K562 (cell line): Measurements from ENCODE around the gene CDH19. TPM values are rescaled to one million over a fixed set of nuclear protein-coding genes. Genes with fewer than 3 reads are reported as not detected.

Source experiments
- ATAC-seq: fragments of 200-7000 bp; cut with Tn5 transposase; 3 replicates; pipeline ENCODE4 v1.9.1; 2020; ENCODE audit warnings: moderate library complexity
- BruUV-seq: library from RNA; stranded (reverse); fragments of 400-500 nt; replicated peaks from 2 replicates; lab custom pipeline; 2021; lab: Mats Ljungman, UMichigan
- CTCF ChIA-PET: fragments of 300-600 bp; formaldehyde crosslinking; extraction: SDS; loops from one replicate; lab custom pipeline; 2021; ENCODE audit warnings: low intra/inter-chr PET ratio; lab: Yijun Ruan, JAX
- POLR2A ChIA-PET: fragments of 300-600, 350-650 bp; sonication (Branson Sonifier 250); formaldehyde crosslinking; extraction: SDS; loops from one replicate; lab custom pipeline; 2021; ENCODE audit warnings: antibody characterized with exemption, inconsistent platforms; lab: Yijun Ruan, JAX
- DNase-seq, 4 experiments: peaks; one replicate each; pipeline versions ENCODE4 v3.0.0 to v3.0.0-alpha.2; 2011 to 2018; ENCODE audit warnings: low spot score in 3 of 4, mixed read lengths in 3 of 4; ENCODE audit errors: extremely low read depth in 1 of 4
- FAIRE-seq: peaks from 2 replicates; lab custom pipeline; 2011; peaks lifted over from hg19 to GRCh38; lab: Jason Lieb, UNC
- H2AFZ ChIP-seq: 2 replicates; pipeline ENCODE4 v1.6.0; 2011; ENCODE audit warnings: low read depth, low read length, control low read depth, inconsistent platforms
- H3K27ac ChIP-seq: fragments of 200-600 bp; 3 replicates; pipeline ENCODE4 v1.8.0; 2011; ENCODE audit warnings: low read depth, mild to moderate bottlenecking, control low read depth, inconsistent platforms, low read length, moderate library complexity, mixed read lengths; ENCODE audit errors: extremely low read depth
- H3K27me3 ChIP-seq, 2 experiments: fragments of 300-600 bp in 1 of 2; 2 replicates in 1 of 2; 3 replicates in 1 of 2; pipeline versions ENCODE4 v1.6.0 to v1.8.0; 2011; ENCODE audit warnings: inconsistent platforms in 2 of 2, low read length in 2 of 2, mild to moderate bottlenecking in 1 of 2, mixed read lengths in 1 of 2, moderate library complexity in 1 of 2; ENCODE audit not compliant: control insufficient read depth in 2 of 2, insufficient read depth in 2 of 2
- H3K36me3 ChIP-seq: fragments of 300-600 bp; 3 replicates; pipeline ENCODE4 v1.8.0; 2011; ENCODE audit warnings: mild to moderate bottlenecking, low read length, inconsistent platforms; ENCODE audit not compliant: control insufficient read depth, insufficient read depth
- H3K4me1 ChIP-seq, 2 experiments: fragments of 200-600 bp in 1 of 2; replicated peaks in 1 of 2; 2 replicates in 1 of 2; 3 replicates in 1 of 2; pipeline versions ENCODE4 v1.5.1 to v1.8.0; 2011; ENCODE audit warnings: inconsistent platforms in 2 of 2, low read length in 2 of 2, mild to moderate bottlenecking in 1 of 2, mixed read lengths in 1 of 2, moderate library complexity in 1 of 2; ENCODE audit not compliant: control insufficient read depth in 2 of 2, insufficient read depth in 2 of 2
- H3K4me2 ChIP-seq: 2 replicates; pipeline ENCODE4 v1.6.1; 2011; ENCODE audit warnings: low read length, control low read depth, inconsistent platforms, mixed read lengths; ENCODE audit not compliant: insufficient read depth
- H3K4me3 ChIP-seq: fragments of 200-600 bp; sonication (generic), shearing (Covaris generic); 2 replicates; pipeline ENCODE4 v1.5.1; 2016; ENCODE audit warnings: control low read depth, inconsistent platforms
- H3K79me2 ChIP-seq: fragments of 200-600 bp; 3 replicates; pipeline ENCODE4 v1.8.0; 2011; ENCODE audit warnings: low read length, inconsistent platforms; ENCODE audit not compliant: control insufficient read depth, insufficient read depth
- H3K9ac ChIP-seq, 2 experiments: 2 replicates each; pipeline versions ENCODE4 v1.6.0 to v1.6.1; 2011; ENCODE audit warnings: low read depth in 2 of 2, low read length in 2 of 2, control low read depth in 1 of 2, inconsistent platforms in 1 of 2, mild to moderate bottlenecking in 1 of 2, mixed read lengths in 1 of 2; ENCODE audit not compliant: insufficient read depth in 1 of 2
- H3K9me1 ChIP-seq: one replicate; pipeline ENCODE4 v1.6.0; 2011; ENCODE audit warnings: inconsistent platforms, mild to moderate bottlenecking, low read length, moderate library complexity; ENCODE audit not compliant: control insufficient read depth, insufficient read depth
- H3K9me3 ChIP-seq: replicated peaks from 2 replicates; pipeline ENCODE4 v1.5.1; 2011; ENCODE audit warnings: low read depth, low read length, inconsistent platforms; ENCODE audit not compliant: control insufficient read depth, insufficient read depth
- H4K20me1 ChIP-seq: replicated peaks from 2 replicates; pipeline ENCODE4 v1.6.1; 2011; ENCODE audit warnings: low read length, inconsistent platforms, mixed read lengths; ENCODE audit not compliant: control insufficient read depth, insufficient read depth
- CREBBP ChIP-seq: IDR thresholded peaks from one replicate; pipeline ENCODE4 v1.6.1; 2012; ENCODE audit warnings: low read depth, mild to moderate bottlenecking, control low read depth, inconsistent platforms, low read length
- EZH2 ChIP-seq: IDR thresholded peaks from 2 replicates; pipeline ENCODE4 v1.6.1; 2012; ENCODE audit warnings: low read depth, mild to moderate bottlenecking, inconsistent platforms, low read length, borderline replicate concordance
- HOMEZ ChIP-seq: fragments of 250-450 bp; sonication (Bioruptor Pico); IDR thresholded peaks from 2 replicates; pipeline ENCODE4 v1.4.0; 2020; ENCODE audit warnings: mild to moderate bottlenecking, moderate library complexity
- KDM4B ChIP-seq, 2 experiments: fragments of 450-650 bp in 1 of 2; sonication (generic) in 1 of 2; IDR thresholded peaks; 2 replicates each; pipeline ENCODE4 v1.6.1; 2016 to 2017; ENCODE audit warnings: borderline replicate concordance in 2 of 2, antibody characterized with exemption in 1 of 2, low read depth in 1 of 2, mild to moderate bottlenecking in 1 of 2
- KHSRP ChIP-seq: fragments of 450-650 bp; IDR thresholded peaks from 2 replicates; pipeline ENCODE4 v1.6.1; 2017
- MLX ChIP-seq, 2 experiments: fragments of 450-650 bp in 1 of 2; sonication (generic) in 1 of 2; formaldehyde crosslinking; conservative IDR thresholded peaks; 2 replicates each; pipeline versions ENCODE4 v1.4.0 to v1.8.1; 2020 to 2022; ENCODE audit warnings: mild to moderate bottlenecking in 1 of 2, missing genetic modification reagents in 1 of 2
- RAD21 ChIP-seq, 2 experiments: fragments of 250-450 bp in 1 of 2; fragments of 450-650 bp in 1 of 2; sonication (Bioruptor Pico) in 1 of 2; formaldehyde crosslinking in 1 of 2; IDR thresholded peaks in 1 of 2; conservative IDR thresholded peaks in 1 of 2; 2 replicates each; pipeline versions ENCODE4 v1.4.0 to v1.8.0; 2020 to 2022; ENCODE audit warnings: mild to moderate bottlenecking in 2 of 2, moderate library complexity in 1 of 2
- RFX5 ChIP-seq: IDR thresholded peaks from 2 replicates; pipeline ENCODE4 v1.6.1; 2011; ENCODE audit warnings: low read depth, mild to moderate bottlenecking, improper control_type of control experiment, low read length
- SOX6 ChIP-seq: fragments of 450-650 bp; IDR thresholded peaks from 2 replicates; pipeline ENCODE4 v1.6.1; 2014; ENCODE audit warnings: mild to moderate bottlenecking
- ZBTB12 ChIP-seq: fragments of 250-450 bp; sonication (Bioruptor Pico); IDR thresholded peaks from 2 replicates; pipeline ENCODE4 v1.4.0; 2020
- ZNF655 ChIP-seq: fragments of 250-450 bp; sonication (Bioruptor Pico); IDR thresholded peaks from 2 replicates; pipeline ENCODE4 v1.5.0; 2021
- WGBS: fragments of 100-300 bp; shearing (Covaris generic); methylation state at CpG from one replicate; pipeline ENCODE4 v1.1.6; 2016; ENCODE audit warnings: low coverage, mixed read lengths; ENCODE audit not compliant: insufficient coverage; ENCODE audit errors: missing lambda C conversion rate; 5-methylcytosine and 5-hydroxymethylcytosine counted together
- in situ Hi-C: fragments of 300-500 bp; cut with MboI; formaldehyde crosslinking; loops from 4 replicates; pipeline ENCODE4 v1.15.0; 2018; ENCODE audit warnings: inconsistent platforms, mixed read lengths
- intact Hi-C: fragments of 100-400 bp; cut with micrococcal nuclease; formaldehyde crosslinking; loops from 2 replicates; pipeline ENCODE4 v1.14.2; 2022
- polyA plus RNA-seq, 8 experiments: library from polyadenylated mRNA; depleted of rRNA in 4 of 8; stranded (reverse) in 5 of 8; unstranded in 3 of 8; fragments of >200 nt; fragmentation: Nextera tagmentation in 2 of 8; fragmentation: Illumina TruSeq in 1 of 8; extraction: Ambion mirVana in 2 of 8; extraction: Trizol in 1 of 8; gene quantifications; 2 replicates each; pipeline versions ENCODE4 v1.2.1 to v1.2.3, GENCODE V29; 2011 to 2014; ENCODE audit warnings: inconsistent platforms in 1 of 8, missing spikeins in 1 of 8
- total RNA-seq, 7 experiments: library from RNA; depleted of rRNA in 6 of 7; stranded (reverse); fragments of >200 nt in 6 of 7; fragmentation: Illumina TruSeq in 2 of 7; extraction: Trizol in 2 of 7; gene quantifications; 2 replicates each; pipeline versions ENCODE4 v1.2.1 to v1.2.3, GENCODE V29; 2011 to 2021; ENCODE audit warnings: low replicate concordance in 1 of 7

Gene CDH19
- total and polyA plus RNA-seq, 9 of the 15 experiments (the other 6 are each of a cell fraction or from before 2014, with no cell fraction given): not detected

GRCh38 chr18:66495844-66496243, 108.0 kb downstream of the CDH19 start:
- in situ Hi-C loops: no loop called here
- Histone ChIP-seq H3K27ac (no peak overlapping the region), H3K9me1 (no peaks in the 10 kb centered on the region), H3K27me3 (no peaks in the 10 kb centered on the region), H3K9me3 (no peaks in the 10 kb centered on the region), H3K4me2 (no peak overlapping the region), H4K20me1 (no peaks in the 10 kb centered on the region), H3K4me1 (no peaks in the 10 kb centered on the region), H3K36me3 (no peaks in the 10 kb centered on the region), H2AFZ (no peak overlapping the region), H3K4me3 (no peak overlapping the region), H3K9ac (no peak overlapping the region), H3K79me2 (no peaks in the 10 kb centered on the region)
- no peak for ATAC-seq
- ChIA-PET POLR2A (no interaction called here), CTCF (no interaction called here)
- no TSS peak for BruUV-seq
- WGBS: 0% methylated on average over 3 of the region's 3 CpGs
- intact Hi-C loops: no loop called here
- FAIRE-seq: no peak
- DNase-seq: peak in 2 of 4 experiments; percentile 2 to 8
- TF ChIP-seq RAD21 (CRISPR knock-in tag; conservative IDR thresholded peaks at IDR 0.05 in 1 of 2, IDR thresholded peaks at IDR 0.05 in 1 of 2): peak in 1 of 2 experiments; percentile 34; a peak in 2 of 4 replicates
- TF ChIP-seq MLX (CRISPR knock-in tag; conservative IDR thresholded peaks at IDR 0.05): no peak

- FAIRE-seq: no peak
Observed at GRCh38 chr18:66473882-66474281, 130.0 kb downstream of the CDH19 start.

More at GRCh38 chr18:66473882-66474281, 130.0 kb downstream of the CDH19 start:
- Histone ChIP-seq H4K20me1 (no peaks in the 10 kb centered on the region), H2AFZ (no peak overlapping the region), H3K27me3 (no peaks in the 10 kb centered on the region), H3K27ac (no peak overlapping the region), H3K9me1 (no peaks in the 10 kb centered on the region), H3K9me3 (no peaks in the 10 kb centered on the region), H3K4me1 (no peaks in the 10 kb centered on the region), H3K79me2 (no peaks in the 10 kb centered on the region), H3K4me2 (no peak overlapping the region), H3K4me3 (no peak overlapping the region), H3K36me3 (no peaks in the 10 kb centered on the region), H3K9ac (no peak overlapping the region)
- intact Hi-C loops (no loop called here), in situ Hi-C loops (no loop called here)
- no TSS peak for BruUV-seq
- no peak for TF ChIP-seq EZH2
- TF ChIP-seq KDM4B (IDR thresholded peaks at IDR 0.05; ENCODE audit: borderline replicate concordance in 2 of 2, low read depth in 1 of 2): no peak
- TF ChIP-seq SOX6: no peak
- TF ChIP-seq ZBTB12: no peak
- TF ChIP-seq KHSRP: no peak
- TF ChIP-seq CREBBP: no peak
- no peak for TF ChIP-seq ZNF655 (CRISPR knock-in tag)
- TF ChIP-seq RFX5: no peak
- no peak for TF ChIP-seq HOMEZ
- ChIA-PET CTCF (no interaction called here), POLR2A (no interaction called here)
- ATAC-seq: no peak
- no peak for DNase-seq
- 0% methylated on average over 3 of the region's 3 CpGs for WGBS
